GM18858 (cell line): ENCODE measurements around the gene UBE2E2.
"Not testable (repeated sequence)": the region's sequence is repeated elsewhere in the genome, so short reads cannot be mapped to it uniquely, and the experiment has no call there.

Source experiments
- ATAC-seq: cut with Tn5 transposase; IDR thresholded peaks from one replicate; pipeline ENCODE4 v1.9.1; 2021; ENCODE audit not compliant: unreplicated experiment

The UBE2E2 gene

GRCh38 chr3:23202921-23203707, at the start of gene UBE2E2:
TSS of gene UBE2E2 (plus strand) at chr3:23203327.
- peak; percentile 43 for ATAC-seq

- ATAC-seq: no peak
These were observed 49.7 kb upstream of the UBE2E2 start for GRCh38 chr3:23153436-23153835.

- ATAC-seq: no peak
These were observed 45.8 kb upstream of the UBE2E2 start for GRCh38 chr3:23157331-23157730.

- ATAC-seq: no peak
These were observed 43.2 kb upstream of the UBE2E2 start for GRCh38 chr3:23159929-23160328.

- peak; percentile 0 for ATAC-seq
These were observed 41.8 kb upstream of the UBE2E2 start for GRCh38 chr3:23161308-23161707.

GRCh38 chr3:23161896-23162570, 41.1 kb upstream of the UBE2E2 start:
- ATAC-seq: peak; percentile 51

- peak; percentile 40 for ATAC-seq
These were observed 40.2 kb upstream of the UBE2E2 start for GRCh38 chr3:23162934-23163333.

GRCh38 chr3:23164746-23165145, 38.4 kb upstream of the UBE2E2 start:
- no peak for ATAC-seq

GRCh38 chr3:23165571-23165970, 37.6 kb upstream of the UBE2E2 start:
- ATAC-seq: no peak

GRCh38 chr3:23166276-23166675, 36.9 kb upstream of the UBE2E2 start:
- no peak for ATAC-seq

GRCh38 chr3:23166845-23167244, 36.3 kb upstream of the UBE2E2 start:
- ATAC-seq: no peak

GRCh38 chr3:23169551-23169950, 33.6 kb upstream of the UBE2E2 start:
- ATAC-seq: no peak

- no peak for ATAC-seq
These were observed 32.8 kb upstream of the UBE2E2 start for GRCh38 chr3:23170291-23170690.

GRCh38 chr3:23172059-23172458, 31.1 kb upstream of the UBE2E2 start:
- ATAC-seq: no peak

- no peak for ATAC-seq
These were observed 28.6 kb upstream of the UBE2E2 start for GRCh38 chr3:23174426-23175039.

- no peak for ATAC-seq
These were observed 27.6 kb upstream of the UBE2E2 start for GRCh38 chr3:23175341-23176083.

GRCh38 chr3:23176839-23177238, 26.3 kb upstream of the UBE2E2 start:
- ATAC-seq: not testable (repeated sequence)

GRCh38 chr3:23182996-23183513, 20.1 kb upstream of the UBE2E2 start:
- ATAC-seq: no peak

GRCh38 chr3:23183731-23184130, 19.4 kb upstream of the UBE2E2 start:
- no peak for ATAC-seq

- ATAC-seq: no peak
These were observed 17.3 kb upstream of the UBE2E2 start for GRCh38 chr3:23185861-23186260.

GRCh38 chr3:23189187-23189586, 13.9 kb upstream of the UBE2E2 start:
- no peak for ATAC-seq
